GM21515 (cell line): ENCODE results near the gene ADIPOR2.
"Not testable (repeated sequence)": the region's sequence is repeated elsewhere in the genome, so short reads cannot be mapped to it uniquely, and the experiment has no call there.

Source experiments
- ATAC-seq: cut with Tn5 transposase; IDR thresholded peaks from one replicate; pipeline ENCODE4 v1.9.1; 2021; ENCODE audit not compliant: unreplicated experiment

Gene ADIPOR2

DNA sequence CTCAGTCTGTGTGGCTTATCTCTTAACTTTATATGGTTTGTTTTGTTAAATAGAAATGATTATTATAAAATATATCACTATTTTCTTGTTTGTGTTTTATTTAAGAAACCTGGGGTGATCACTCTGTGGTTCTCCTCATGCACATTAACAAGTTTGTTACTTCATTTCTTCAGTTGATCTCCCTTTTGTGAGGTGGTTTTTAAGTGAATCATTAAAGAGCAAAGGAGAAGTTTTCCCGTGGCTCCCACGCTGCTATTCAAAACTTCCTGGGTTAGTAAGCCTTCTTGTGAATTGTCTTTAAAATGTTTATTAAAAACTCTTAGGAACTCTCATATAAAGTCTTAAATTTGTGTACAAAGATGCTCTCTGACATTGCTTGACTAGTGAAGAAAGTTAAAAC is 11.8 kb downstream of the ADIPOR2 start:
- ATAC-seq: no peak

GRCh38 chr12:1703771-1704722 is 13.2 kb downstream of the ADIPOR2 start:
- ATAC-seq: no peak

DNA sequence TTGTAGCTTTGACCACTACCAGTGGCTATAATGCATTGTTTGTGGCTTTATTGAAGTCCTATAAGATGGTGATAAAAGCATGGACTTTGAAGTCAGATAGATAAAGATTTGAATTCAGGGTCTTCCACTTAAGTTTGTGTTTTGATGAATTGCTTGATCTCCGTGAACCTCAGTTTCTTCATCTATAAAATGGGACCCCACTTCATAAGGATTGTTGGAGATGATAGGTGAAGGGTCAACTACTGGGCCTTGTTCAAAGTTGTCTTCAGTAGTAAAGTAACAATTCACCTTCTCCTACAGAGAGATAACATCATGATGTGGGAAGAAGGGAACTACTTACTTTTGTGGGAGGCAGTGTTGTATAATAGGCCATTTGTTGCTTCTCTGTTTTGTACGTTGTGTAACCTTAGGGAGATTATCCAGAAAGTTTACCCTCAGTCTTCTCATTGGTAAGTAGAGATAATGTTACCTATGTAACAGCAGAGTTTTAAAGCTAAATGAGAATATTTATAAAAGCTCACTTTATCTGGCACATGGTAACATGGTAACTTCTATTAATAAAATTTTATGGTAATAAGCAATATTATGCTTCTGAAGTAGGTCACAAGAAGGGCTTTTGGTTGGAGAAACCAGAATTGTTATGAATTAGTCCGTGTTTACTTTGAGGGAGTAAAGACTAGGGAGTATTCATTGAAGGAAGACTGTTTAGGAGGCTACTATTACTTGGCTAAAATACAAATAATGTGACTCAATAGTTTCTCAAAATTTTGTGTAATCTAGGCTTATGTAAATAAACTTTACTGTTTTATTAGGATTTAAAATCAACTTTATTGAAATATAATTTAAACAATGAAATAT is 15.1 kb downstream of the ADIPOR2 start:
- no peak for ATAC-seq

GRCh38 chr12:1706632-1706980 is 15.7 kb downstream of the ADIPOR2 start:
- no peak for ATAC-seq

- ATAC-seq: no peak
Measured at GRCh38 chr12:1707051-1707450, 16.2 kb downstream of the ADIPOR2 start.

- not testable (repeated sequence) for ATAC-seq
Measured at GRCh38 chr12:1709968-1710367, 19.1 kb downstream of the ADIPOR2 start.

GRCh38 chr12:1710870-1711269 is 20.0 kb downstream of the ADIPOR2 start:
- not testable (repeated sequence) for ATAC-seq

DNA sequence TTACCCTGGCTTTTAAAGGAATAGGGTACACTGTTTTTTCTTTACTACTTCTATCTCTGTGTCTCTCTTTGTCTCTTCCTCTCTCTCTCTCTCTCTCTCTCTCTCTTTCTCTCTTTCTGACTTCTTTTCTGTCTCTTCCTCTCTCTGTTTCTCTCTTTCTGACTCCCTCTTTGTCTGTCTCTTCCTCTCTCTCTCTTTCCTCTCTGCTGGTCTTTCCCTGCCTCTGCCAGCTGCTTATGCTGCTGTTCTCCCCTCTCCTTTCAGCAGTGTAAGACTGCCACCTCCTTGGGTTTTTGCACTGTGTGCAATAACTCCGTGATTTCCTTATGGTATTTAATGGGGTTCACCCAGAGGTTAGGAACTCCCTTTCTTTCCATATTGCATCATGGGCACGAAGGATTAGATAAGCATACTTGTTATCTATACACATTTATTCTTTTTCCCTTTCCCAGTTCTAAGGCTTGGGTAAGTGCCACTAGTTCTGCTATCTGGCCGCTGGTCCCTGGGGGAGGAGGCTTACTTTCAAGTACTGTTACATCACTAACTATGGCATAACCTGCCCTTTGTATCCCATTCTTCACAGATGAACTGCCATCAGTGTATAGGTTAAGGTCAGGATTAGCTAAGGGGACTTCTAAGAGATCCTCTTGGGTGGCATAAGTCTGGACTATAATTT is 20.8 kb downstream of the ADIPOR2 start:
- ATAC-seq: not testable (repeated sequence)

DNA sequence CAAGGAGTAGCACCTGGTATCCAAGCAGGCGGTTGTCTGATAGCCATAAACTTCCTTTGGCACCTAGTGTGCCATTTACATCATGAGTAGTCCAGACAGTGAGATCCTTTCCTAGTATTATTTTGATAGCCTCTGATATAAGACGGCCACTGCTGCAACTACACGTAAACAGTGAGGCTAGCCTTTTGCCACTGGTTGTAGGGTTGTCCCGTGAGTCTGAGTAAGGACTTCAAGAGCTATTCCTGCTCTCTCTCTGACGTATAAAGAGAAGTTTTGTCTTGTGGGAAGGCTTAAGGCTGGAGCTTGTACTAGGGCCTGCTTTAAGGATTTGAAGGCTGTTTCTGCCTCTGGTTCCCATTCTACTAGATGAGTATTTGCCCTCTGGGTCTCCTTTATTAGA is 21.4 kb downstream of the ADIPOR2 start:
- not testable (repeated sequence) for ATAC-seq

DNA sequence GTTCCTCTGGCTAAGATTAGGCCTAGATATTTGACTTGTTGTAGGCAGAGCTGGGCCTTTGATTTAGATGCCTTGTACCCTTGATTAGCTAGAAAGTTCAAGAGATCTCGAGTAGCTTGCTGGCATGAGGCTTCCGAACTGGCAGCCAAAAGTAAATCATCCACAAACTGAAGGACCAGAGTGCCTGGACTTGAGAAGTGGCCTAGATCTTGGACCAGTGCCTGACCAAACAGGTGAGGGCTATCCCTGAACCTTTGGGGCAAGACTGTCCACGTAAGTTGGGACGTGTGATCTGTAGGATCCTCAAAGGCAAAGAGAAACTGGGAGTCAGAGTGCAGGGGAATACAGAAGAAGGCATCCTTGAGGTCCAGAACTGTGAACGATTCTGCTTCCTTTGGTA is 22.0 kb downstream of the ADIPOR2 start:
- ATAC-seq: not testable (repeated sequence)

DNA sequence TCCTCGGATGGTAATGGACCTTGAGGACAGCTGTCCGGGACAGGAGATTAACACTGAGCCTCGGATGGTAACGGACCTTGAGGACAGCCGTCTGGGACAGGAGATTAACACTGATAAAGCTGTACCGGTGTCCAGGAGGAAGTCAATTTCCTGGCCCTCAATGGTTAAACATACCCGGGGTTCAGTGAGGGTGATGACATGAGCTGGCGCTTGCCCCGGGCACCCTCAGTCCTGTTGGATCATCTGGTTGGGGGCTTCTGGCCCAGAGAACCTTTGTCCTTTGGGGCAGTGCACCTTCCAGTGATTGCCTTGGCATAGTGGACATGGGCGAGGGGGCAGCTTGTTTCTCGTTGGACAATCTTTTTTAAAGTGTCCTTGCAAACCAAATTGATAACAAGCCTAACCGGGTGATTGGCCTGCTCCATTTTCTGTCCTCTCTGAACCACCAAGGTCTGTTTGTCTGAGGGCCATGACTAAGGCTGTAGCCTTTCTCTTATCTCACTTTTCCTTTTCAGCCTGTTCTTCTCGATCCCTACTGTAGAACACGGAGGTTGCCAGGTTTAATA is 23.0 kb downstream of the ADIPOR2 start:
- ATAC-seq: not testable (repeated sequence)

GRCh38 chr12:1715459-1715858 is 24.6 kb downstream of the ADIPOR2 start:
- ATAC-seq: not testable (repeated sequence)

GRCh38 chr12:1716215-1716862 is 25.5 kb downstream of the ADIPOR2 start:
- no peak for ATAC-seq

DNA sequence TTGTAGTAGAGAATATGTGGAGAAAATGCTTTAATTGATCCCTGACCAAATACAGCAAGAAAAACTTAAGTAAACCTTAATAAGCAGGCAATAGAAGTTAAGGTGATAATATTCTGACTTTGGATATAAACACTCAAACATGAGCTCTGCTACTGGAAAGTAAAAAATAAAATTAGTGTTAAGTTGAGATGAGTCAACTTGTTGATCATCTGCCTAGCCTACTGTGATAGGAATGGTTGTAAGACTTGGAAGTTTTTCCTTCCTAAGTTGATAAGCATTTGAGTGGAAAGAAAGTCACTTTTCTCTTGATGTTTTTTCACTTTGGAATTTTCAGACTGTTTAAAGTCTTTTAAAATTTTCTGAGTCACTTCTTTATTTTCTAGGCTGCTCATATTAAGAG is 26.0 kb downstream of the ADIPOR2 start:
- ATAC-seq: no peak

GRCh38 chr12:1719139-1719538 is 28.3 kb downstream of the ADIPOR2 start:
- ATAC-seq: no peak

- ATAC-seq: no peak
Measured at GRCh38 chr12:1720494-1720893, 29.6 kb downstream of the ADIPOR2 start.

DNA sequence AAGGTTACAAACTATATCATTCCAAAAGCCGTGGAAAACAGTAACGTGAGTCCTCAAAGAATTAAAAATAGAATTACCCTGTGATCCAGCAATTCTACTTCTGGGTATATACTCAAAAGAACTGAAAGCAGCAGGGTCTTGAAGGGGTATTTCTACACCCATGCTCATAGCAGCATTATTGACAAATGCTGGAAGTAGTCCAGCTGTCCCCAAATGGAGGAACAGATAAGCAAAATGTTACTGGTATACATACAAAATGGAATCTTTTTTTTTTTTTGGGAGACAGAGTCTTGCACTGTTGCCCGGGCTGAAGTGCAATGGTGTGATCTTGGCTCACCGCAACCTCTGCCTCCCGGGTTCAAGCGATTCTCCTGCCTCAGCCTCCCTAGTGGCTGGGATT is 32.9 kb downstream of the ADIPOR2 start:
- no peak for ATAC-seq

- no peak for ATAC-seq
Measured at GRCh38 chr12:1724250-1724649, 33.4 kb downstream of the ADIPOR2 start.

DNA sequence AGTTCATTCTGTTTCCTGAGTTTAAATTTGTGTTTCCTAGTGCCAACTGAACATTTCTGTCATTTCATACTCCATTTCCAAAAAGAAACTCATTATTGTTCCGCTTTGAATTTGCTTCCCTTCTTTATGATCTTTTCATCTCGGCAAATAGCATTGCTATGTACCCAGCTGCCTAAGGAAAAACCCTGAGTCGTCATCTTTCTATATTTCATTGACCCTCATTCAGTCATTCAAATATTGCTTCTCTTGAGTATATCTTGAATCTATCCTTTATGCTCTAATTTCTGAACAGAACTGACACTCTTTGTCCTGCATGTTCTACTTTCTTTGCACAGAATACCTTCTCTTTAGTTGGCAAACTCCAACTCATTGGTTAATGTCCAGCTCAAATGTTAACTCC is 35.9 kb downstream of the ADIPOR2 start:
- ATAC-seq: no peak

GRCh38 chr12:1728824-1729223 is 38.0 kb downstream of the ADIPOR2 start:
- ATAC-seq: no peak
